Measurements from ENCODE around the gene ZNF621.
"Not testable (repeated sequence)": the region's sequence is repeated elsewhere in the genome, so short reads cannot be mapped to it uniquely, and the experiment has no call there.

The ZNF621 gene

GRCh38 chr3:40528426-40528825, 3.7 kb downstream of the ZNF621 start:
- Histone ChIP-seq H3K27ac (no peak overlapping the region), H3K4me3 (no peak overlapping the region)

- H3K4me3 ChIP-seq: no peak overlapping the region
- no peak overlapping the region for H3K27ac ChIP-seq
Measured at GRCh38 chr3:40532252-40532651, 7.5 kb downstream of the ZNF621 start.

- no peak overlapping the region for H3K27ac ChIP-seq
- H3K4me3 ChIP-seq: no peak overlapping the region
Measured at GRCh38 chr3:40534283-40534682, 9.5 kb downstream of the ZNF621 start.

DNA sequence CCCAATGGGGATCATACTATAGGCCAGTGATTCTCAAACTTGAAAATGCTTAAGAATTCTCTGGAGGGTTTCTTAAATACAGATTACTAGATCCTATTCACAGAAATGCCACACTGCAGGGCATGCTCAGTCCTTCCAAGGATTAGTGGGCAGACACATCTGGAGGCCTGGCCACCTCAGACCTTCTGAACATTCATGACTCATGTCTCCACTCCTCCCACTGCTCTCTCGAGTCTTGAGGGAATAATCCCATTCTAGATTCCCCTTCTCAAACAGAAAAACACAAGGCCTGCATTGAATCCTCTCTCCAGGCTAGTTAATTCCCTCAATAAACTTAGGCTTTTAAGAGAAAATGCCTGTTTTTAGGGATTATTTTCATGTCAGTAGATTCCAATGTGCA, 22.1 kb downstream of the ZNF621 start:
- H3K27ac ChIP-seq: no peak overlapping the region
- no peak overlapping the region for H3K4me3 ChIP-seq

DNA sequence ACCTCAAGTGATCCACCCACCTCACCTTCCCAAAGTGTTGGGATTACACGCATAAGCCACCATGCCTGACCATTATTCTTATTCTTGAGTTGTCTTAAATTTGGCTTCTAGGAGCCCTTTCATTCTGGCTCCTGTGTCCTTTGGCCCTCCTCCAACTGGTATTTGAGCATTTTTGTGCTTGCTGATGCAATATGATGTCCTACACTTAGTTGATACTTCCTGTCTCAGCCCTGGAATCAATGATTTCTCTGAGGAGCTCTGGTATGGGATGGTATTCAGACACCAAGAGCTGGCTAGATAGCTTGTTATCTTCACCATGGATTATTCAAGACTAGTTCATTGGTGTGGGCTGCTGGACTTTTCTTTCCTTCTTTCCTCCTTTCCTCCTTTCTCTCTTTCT, 25.4 kb downstream of the ZNF621 start:
- H3K4me3 ChIP-seq: no peak overlapping the region
- H3K27ac ChIP-seq: no peak overlapping the region

- Histone ChIP-seq H3K27ac (no peak overlapping the region), H3K4me3 (no peak overlapping the region)
Measured at GRCh38 chr3:40557575-40558161, 32.9 kb downstream of the ZNF621 start.

DNA sequence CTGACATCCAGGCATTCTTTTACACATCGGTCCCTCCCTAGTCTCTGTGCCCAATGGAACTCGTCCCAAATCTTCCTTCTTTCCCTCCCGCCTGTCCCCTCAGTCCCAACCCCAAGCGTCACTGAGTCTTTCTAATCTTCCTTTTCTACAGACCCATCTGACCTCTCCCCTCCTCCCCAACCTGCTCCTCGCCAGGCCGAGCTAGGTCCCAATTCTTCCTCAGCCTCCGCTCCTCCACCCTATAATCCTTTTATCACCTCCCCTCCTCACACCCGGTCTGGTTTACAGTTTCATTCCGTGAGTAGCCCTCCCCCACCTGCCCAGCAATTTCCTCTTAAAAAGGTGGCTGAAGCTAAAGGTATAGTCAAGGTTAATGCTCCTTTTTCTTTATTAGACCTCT, 37.7 kb downstream of the ZNF621 start:
- H3K27ac ChIP-seq, H3K4me3 ChIP-seq: not testable (repeated sequence)

GRCh38 chr3:40565629-40566028, 40.9 kb downstream of the ZNF621 start:
- H3K4me3 ChIP-seq, H3K27ac ChIP-seq: not testable (repeated sequence)

DNA sequence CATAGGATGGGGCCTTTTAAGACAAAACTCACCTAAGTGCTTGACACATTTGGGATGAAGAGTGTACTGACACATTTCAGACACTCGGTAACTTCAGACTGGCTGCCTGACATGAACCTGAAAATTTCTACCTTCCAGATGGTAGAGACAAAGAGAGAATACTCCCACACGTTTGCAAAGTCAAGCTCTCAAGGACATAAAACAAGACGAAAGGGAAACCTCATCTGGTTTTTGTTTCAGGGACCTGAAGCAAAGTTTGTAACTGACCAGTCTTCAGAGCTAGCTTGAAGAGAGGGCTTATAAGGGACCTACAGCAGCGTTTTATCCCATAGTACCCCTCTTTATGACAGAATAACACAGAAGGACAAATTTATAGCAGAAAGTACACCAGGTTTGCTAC, 41.9 kb downstream of the ZNF621 start:
- H3K4me3 ChIP-seq: no peak overlapping the region
- no peak overlapping the region for H3K27ac ChIP-seq

- H3K27ac ChIP-seq: no peak overlapping the region
Measured at GRCh38 chr3:40572588-40572987, 47.8 kb downstream of the ZNF621 start.

GRCh38 chr3:40574050-40574449, 49.3 kb downstream of the ZNF621 start:
- no peak overlapping the region for H3K4me3 ChIP-seq
- H3K27ac ChIP-seq: no peak overlapping the region

More at GRCh38 chr3:40572588-40572987, 47.8 kb downstream of the ZNF621 start:
- no peak overlapping the region for H3K4me3 ChIP-seq

- H3K27ac ChIP-seq: no peak overlapping the region
Measured at GRCh38 chr3:40574661-40575060, 49.9 kb downstream of the ZNF621 start.

GRCh38 chr3:40576396-40576795, 51.6 kb downstream of the ZNF621 start:
- H3K4me3 ChIP-seq: no peak overlapping the region
- no peak overlapping the region for H3K27ac ChIP-seq

More at GRCh38 chr3:40574661-40575060, 49.9 kb downstream of the ZNF621 start:
- H3K4me3 ChIP-seq: no peak overlapping the region

DNA sequence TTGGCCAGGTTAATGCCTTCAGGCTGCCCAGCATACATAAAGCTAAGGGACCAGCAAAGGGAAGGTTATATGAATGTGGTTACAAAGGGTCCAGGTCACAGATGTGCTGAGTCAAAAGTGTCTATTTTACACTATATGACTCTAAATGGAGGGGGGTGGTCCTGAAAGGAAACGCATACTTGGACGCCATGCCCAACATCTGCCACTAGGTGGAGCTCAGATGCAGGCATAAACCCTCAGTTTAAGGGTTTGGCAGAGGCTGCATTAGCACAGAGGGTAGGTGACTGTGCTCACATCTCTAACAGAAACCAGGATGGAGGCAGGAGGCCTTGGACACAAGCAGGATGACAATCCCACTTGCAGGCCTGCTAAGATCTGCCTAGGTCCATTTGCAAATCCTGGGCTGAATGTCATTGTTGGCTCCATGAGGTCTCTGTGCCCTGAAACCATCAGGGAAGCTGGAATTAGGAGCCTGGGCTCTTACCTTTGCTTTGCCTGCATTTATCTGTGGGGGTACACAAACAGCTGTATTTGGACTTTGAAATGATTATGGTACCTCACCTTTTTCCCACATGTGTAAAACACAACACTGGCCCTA, 55.8 kb downstream of the ZNF621 start:
- Histone ChIP-seq H3K4me3 (no peak overlapping the region), H3K27ac (no peak overlapping the region)

GRCh38 chr3:40581166-40581565, 56.4 kb downstream of the ZNF621 start:
- no peak overlapping the region for H3K27ac ChIP-seq
- no peak overlapping the region for H3K4me3 ChIP-seq

- Histone ChIP-seq H3K27ac (no peak overlapping the region), H3K4me3 (no peak overlapping the region)
Measured at GRCh38 chr3:40582401-40583027, 57.8 kb downstream of the ZNF621 start.

DNA sequence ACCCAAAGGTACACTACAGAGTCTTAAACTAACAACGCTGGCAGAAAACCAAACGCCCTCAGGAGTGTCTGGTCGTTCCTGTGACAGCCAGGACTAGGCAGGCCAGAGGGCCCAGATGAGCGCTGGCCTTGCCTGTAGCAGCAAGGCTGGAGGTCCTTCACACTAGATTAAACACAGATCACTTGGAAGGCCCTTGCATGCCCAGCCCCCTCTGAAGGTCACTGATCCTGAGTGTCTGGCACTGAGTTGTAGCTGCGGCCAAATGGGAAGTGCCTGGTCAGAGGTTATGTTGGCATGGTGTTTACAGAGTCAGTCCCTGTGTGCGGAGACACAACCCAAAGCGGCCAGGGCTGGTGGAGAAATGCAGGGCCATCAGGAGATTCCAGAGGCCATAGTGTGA, 58.9 kb downstream of the ZNF621 start:
- Histone ChIP-seq H3K4me3 (no peak overlapping the region), H3K27ac (peak overlapping the region in 1 of 21 experiments; percentile 16)

DNA sequence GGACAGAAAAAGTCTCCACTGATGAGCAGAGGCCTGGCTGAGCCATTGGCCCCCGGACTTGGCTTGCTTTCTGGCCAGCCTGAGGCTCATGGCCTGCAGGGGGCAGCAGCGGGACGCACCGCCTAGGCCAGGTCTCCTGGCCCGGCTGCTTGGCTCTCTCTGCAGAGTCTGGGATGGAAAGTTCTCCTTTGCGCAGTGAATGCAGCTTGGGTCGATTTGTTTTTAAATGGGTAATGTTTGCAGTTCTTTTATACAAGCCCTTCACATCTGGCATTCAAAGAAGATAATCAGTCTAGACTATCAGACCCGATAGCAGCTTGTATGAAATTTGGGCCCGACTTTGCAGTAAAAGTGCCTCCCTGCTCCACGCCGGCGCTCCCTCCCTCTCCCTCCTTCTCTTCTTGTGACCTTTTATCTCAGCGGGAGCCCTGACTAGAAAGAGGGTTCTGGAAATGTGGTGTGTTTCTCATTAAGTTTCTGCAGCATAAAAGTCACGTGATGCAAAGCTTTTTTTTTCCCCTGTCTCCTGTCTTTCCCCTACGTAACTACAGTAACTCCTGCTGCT, 59.9 kb downstream of the ZNF621 start:
- no peak overlapping the region for H3K4me3 ChIP-seq
- H3K27ac ChIP-seq: peak overlapping the region in 4 of 21 experiments; percentile 3 to 33 (median 14)

GRCh38 chr3:40585381-40586016, 60.7 kb downstream of the ZNF621 start:
- H3K4me3 ChIP-seq: no peak overlapping the region
- peak overlapping the region in 4 of 21 experiments; percentile 3 to 33 (median 16) for H3K27ac ChIP-seq

DNA sequence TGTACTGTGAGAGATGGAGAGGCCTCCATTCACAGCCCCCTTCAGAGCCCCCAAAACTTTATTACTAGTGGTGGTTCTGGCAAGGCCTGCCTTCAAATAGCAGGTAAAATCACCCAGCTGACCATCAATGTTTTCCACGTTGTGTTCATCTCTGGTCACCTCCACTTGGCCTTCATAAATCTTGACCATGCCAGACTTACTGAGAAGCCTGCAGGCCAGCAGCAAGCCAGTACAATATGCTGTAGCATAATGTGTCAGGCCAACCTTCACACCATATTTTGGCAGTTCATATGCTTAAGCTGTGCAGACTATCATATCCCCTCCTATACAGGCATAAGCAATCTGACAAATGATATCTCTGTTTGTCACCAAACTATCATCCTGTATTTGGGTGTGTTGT, 62.1 kb downstream of the ZNF621 start:
- Histone ChIP-seq H3K27ac (no peak overlapping the region), H3K4me3 (no peak overlapping the region)

GRCh38 chr3:40588406-40588805, 63.6 kb downstream of the ZNF621 start:
- no peak overlapping the region for H3K27ac ChIP-seq
- H3K4me3 ChIP-seq: no peak overlapping the region

Data from skin epidermis (tissue), 12 donors.